ENCODE data around the gene UFD1. TPM values are rescaled to one million over a fixed set of nuclear protein-coding genes. Genes with fewer than 3 reads are reported as not detected.

UFD1 gene
- total RNA-seq, 1 donor from 2014 or later: 47.6 TPM

Other genes with a start within 250 kb of the UFD1 start
- 5.8 TPM for gene CLTCL1, start 187.5 kb downstream of the UFD1 start, total RNA-seq
- gene HIRA, start 47.5 kb downstream of the UFD1 start, total RNA-seq: 22.6 TPM
- 35.4 TPM for gene MRPL40, start 46.6 kb downstream of the UFD1 start, total RNA-seq
- gene C22orf39, start 31.5 kb downstream of the UFD1 start, total RNA-seq: 31.5 TPM
- gene CDC45, start 727 bp upstream of the UFD1 start, total RNA-seq: 1.1 TPM
- gene CLDN5, start 45.2 kb upstream of the UFD1 start, total RNA-seq: 38.9 TPM
- gene SEPTIN5, start 235.3 kb upstream of the UFD1 start, total RNA-seq: 26.7 TPM
- 2.1 TPM for gene GP1BB, start 244.3 kb upstream of the UFD1 start, total RNA-seq

All from ureter (tissue), 1 donor.